GM21825 (cell line): Measurements from ENCODE around the gene TGFBR2.
"Not testable (repeated sequence)": the region's sequence is repeated elsewhere in the genome, so short reads cannot be mapped to it uniquely, and the experiment has no call there.

Experiments used
- ATAC-seq: cut with Tn5 transposase; IDR thresholded peaks from one replicate; pipeline ENCODE4 v1.9.1; 2021; ENCODE audit warnings: mild to moderate bottlenecking, moderate library complexity; ENCODE audit not compliant: unreplicated experiment

Gene TGFBR2

GRCh38 chr3:30654269-30654668, 47.9 kb downstream of the TGFBR2 start:
- no peak for ATAC-seq

GRCh38 chr3:30655187-30655812, 48.9 kb downstream of the TGFBR2 start:
- peak; percentile 32 for ATAC-seq

- ATAC-seq: no peak
These were observed 50.3 kb downstream of the TGFBR2 start for GRCh38 chr3:30656624-30657141.

GRCh38 chr3:30657914-30658313, 51.5 kb downstream of the TGFBR2 start:
- peak; percentile 18 for ATAC-seq

- peak; percentile 91 for ATAC-seq
These were observed 52.1 kb downstream of the TGFBR2 start for GRCh38 chr3:30658328-30659052.

- ATAC-seq: no peak
These were observed 53.1 kb downstream of the TGFBR2 start for GRCh38 chr3:30659270-30660130.

GRCh38 chr3:30660136-30660535, 53.7 kb downstream of the TGFBR2 start:
- no peak for ATAC-seq

- no peak for ATAC-seq
These were observed 54.3 kb downstream of the TGFBR2 start for GRCh38 chr3:30660656-30661055.

GRCh38 chr3:30661098-30661873, 54.9 kb downstream of the TGFBR2 start:
- no peak for ATAC-seq

GRCh38 chr3:30662836-30663235, 56.4 kb downstream of the TGFBR2 start:
- no peak for ATAC-seq

- no peak for ATAC-seq
These were observed 57.3 kb downstream of the TGFBR2 start for GRCh38 chr3:30663533-30664241.

- ATAC-seq: no peak
These were observed 58.1 kb downstream of the TGFBR2 start for GRCh38 chr3:30664459-30664858.

GRCh38 chr3:30664884-30665283, 58.5 kb downstream of the TGFBR2 start:
- no peak for ATAC-seq

- no peak for ATAC-seq
These were observed 59.1 kb downstream of the TGFBR2 start for GRCh38 chr3:30665539-30665938.

GRCh38 chr3:30666572-30667279, 60.3 kb downstream of the TGFBR2 start:
- ATAC-seq: no peak

- ATAC-seq: no peak
These were observed 60.9 kb downstream of the TGFBR2 start for GRCh38 chr3:30667280-30667651.

GRCh38 chr3:30668051-30668609, 61.7 kb downstream of the TGFBR2 start:
- no peak for ATAC-seq

- not testable (repeated sequence) for ATAC-seq
These were observed 63.0 kb downstream of the TGFBR2 start for GRCh38 chr3:30669360-30669934.

- ATAC-seq: no peak
These were observed 63.9 kb downstream of the TGFBR2 start for GRCh38 chr3:30670292-30670691.
